Pancreas (tissue), 10 donors: ENCODE results near the gene PCGF3. TPM values are rescaled to one million over a fixed set of nuclear protein-coding genes. Genes with fewer than 3 reads are reported as not detected.
"Not testable (repeated sequence)": the region's sequence is repeated elsewhere in the genome, so short reads cannot be mapped to it uniquely, and the experiment has no call there.

Source experiments
- ATAC-seq, 4 donors: fragments of 200-7000 bp; cut with Tn5 transposase; one replicate each; pipeline versions ENCODE4 v1.8.0 to v1.9.1; 2020; ENCODE audit warnings: mild to moderate bottlenecking in 4 of 4, moderate library complexity in 4 of 4
- DNase-seq, 6 donors: peaks; one replicate each; pipeline ENCODE4 v3.0.0-alpha.2; 2020
- FAIRE-seq: peaks from 2 replicates; lab custom pipeline; 2012; peaks lifted over from hg19 to GRCh38; lab: Jason Lieb, UNC
- H3K27ac ChIP-seq, 4 donors: fragments of 200-600 bp; sonication (generic); 1 replicate in 3 of 4; 2 replicates in 1 of 4; pipeline versions ENCODE4 v1.5.0 to v1.8.0; 2020
- H3K27me3 ChIP-seq, 4 donors: fragments of 200-600 bp; one replicate each; pipeline ENCODE4 v1.8.0; 2021
- H3K36me3 ChIP-seq, 3 donors: fragments of 200-600 bp; sonication (generic) in 1 of 3; one replicate each; pipeline versions ENCODE4 v1.5.0 to v1.8.0; 2020 to 2021
- H3K4me1 ChIP-seq, 3 donors: fragments of 200-600 bp; one replicate each; pipeline ENCODE4 v1.8.0; 2021
- H3K4me3 ChIP-seq, 4 donors: fragments of 200-600 bp; sonication (generic) in 2 of 4; one replicate each; pipeline versions ENCODE4 v1.5.0 to v1.8.0; 2020 to 2021
- H3K9me3 ChIP-seq, 4 donors: fragments of 200-600 bp; one replicate each; pipeline ENCODE4 v1.8.0; 2021
- CTCF ChIP-seq, 4 donors: fragments of 200-600 bp; sonication (generic) in 3 of 4; IDR thresholded peaks; one replicate each; pipeline versions ENCODE4 v1.5.0 to v1.8.0; 2021; ENCODE audit warnings: antibody characterized with exemption in 4 of 4
- WGBS, 2 donors: extraction: QIAGEN DNeasy Blood & Tissue Kit; methylation state at CpG; one replicate each; pipeline ENCODE4 v1.1.7; 2013; 5-methylcytosine and 5-hydroxymethylcytosine counted together
- intact Hi-C, 3 donors: fragments of 100-400 bp; cut with DNase I; formaldehyde crosslinking; loops; one replicate each; pipeline versions ENCODE4 v1.11.1 to v1.14.2; 2022
- polyA plus RNA-seq, 2 donors: library from polyadenylated mRNA; stranded (reverse); fragments of 200-250 nt; gene quantifications; one replicate each; pipeline ENCODE4 v1.2.3, GENCODE V29; 2013
- total RNA-seq, 6 donors: library from RNA; stranded (reverse); fragmentation: NEBNext Ultra II Directional in 4 of 6; extraction: Animal tissue kit (Norgen Biotek cat#: 25700) in 4 of 6; gene quantifications; one replicate each; pipeline versions ENCODE4 v1.2.1 to v1.2.4, GENCODE V29; 2021 to 2023
- donor health status: healthy with polysubstance abuse.
- donor health status: DM: no; HTN: no; CAD: no; lungs with moderate emphysema.
- donor health status: DM: no; HTN: no; CAD: no.
- donor health status: control.
- donor health status: control.
- donor health status: Bipolar disorder and iron deficiency.
- donor health status: DM: yes; HTN: yes; CAD: no.
- donor health status: DM: no; HTN: no; CAD: no.
- donor health status: DM: no; HTN: no; CAD: no.
- donor health status: DM: yes; HTN: yes; CAD: no.

Gene PCGF3
- total and polyA plus RNA-seq, 8 donors, result 12.3 to 66.8 (median 17.7) TPM

- WGBS, 2 donors, result 48 to 55% methylated on average over 24 to 26 of the region's 26 CpGs
- DNase-seq (peak in 4 of 6 donors; percentile 42 to 77 (median 62)), ATAC-seq (peak; percentile 10 to 64 (median 44)), FAIRE-seq (no peak)
- H3K9me3 ChIP-seq, result no peaks in the 10 kb centered on the region
- peaks cover 0 to 10% (median 0%) of the 10 kb centered on the region in 3 donors for H3K4me1 ChIP-seq
- H3K27me3 ChIP-seq, result no peaks in the 10 kb centered on the region
- intact Hi-C loops, result no loop called here
- H3K36me3 ChIP-seq, result no peaks in the 10 kb centered on the region
- H3K27ac ChIP-seq, result peak overlapping the region; percentile 68 to 82 (median 74)
- H3K4me3 ChIP-seq, result peak overlapping the region; percentile 1 to 44 (median 30)
- no peak for TF ChIP-seq CTCF (IDR thresholded peaks at IDR 0.05)
These were observed 17.4 kb upstream of the PCGF3 start for GRCh38 chr4:687971-688853.

- Histone ChIP-seq H3K27me3 (no peaks in the 10 kb centered on the region), H3K36me3 (no peaks in the 10 kb centered on the region), H3K4me3 (peak within 1 kb of the TSS; percentile 1 to 44 (median 30)), H3K9me3 (no peaks in the 10 kb centered on the region), H3K27ac (peak within 1 kb of the TSS; percentile 68 to 82 (median 74)), H3K4me1 (peaks cover 0 to 10% (median 0%) of the 10 kb centered on the region in 3 donors)
- intact Hi-C loops, result no loop called here
- FAIRE-seq (no peak), DNase-seq (peak in 4 of 6 donors; percentile 36 to 64 (median 44)), ATAC-seq (peak; percentile 5 to 35 (median 21))
- WGBS, 2 donors, result 21 to 27% methylated on average over 43 to 59 of the region's 59 CpGs
- no peak for TF ChIP-seq CTCF (IDR thresholded peaks at IDR 0.05)
These were observed 16.6 kb upstream of the PCGF3 start, which contains the start of gene SLC49A3 for GRCh38 chr4:688854-689681. Gene SLC49A3 (minus strand): TSS chr4:689151. CDS start chr4:689127, 24 bp downstream.

- Histone ChIP-seq H3K27ac (peak overlapping the region; percentile 68 to 82 (median 74)), H3K4me1 (peaks cover 0 to 10% (median 0%) of the 10 kb centered on the region in 3 donors), H3K4me3 (peak overlapping the region in 1 of 4 donors; percentile 44), H3K27me3 (no peaks in the 10 kb centered on the region), H3K36me3 (no peaks in the 10 kb centered on the region), H3K9me3 (no peaks in the 10 kb centered on the region)
- TF ChIP-seq CTCF (IDR thresholded peaks at IDR 0.05), result no peak
- DNase-seq (peak in 1 of 6 donors; percentile 36), ATAC-seq (no peak), FAIRE-seq (no peak)
- WGBS, 2 donors, result 79 to 88% methylated on average over 8 of the region's 8 CpGs
- intact Hi-C loops, result no loop called here
These were observed 15.9 kb upstream of the PCGF3 start for GRCh38 chr4:689723-690122.

- TF ChIP-seq CTCF (IDR thresholded peaks at IDR 0.05), result no peak
- peaks cover 0 to 3% (median 0%) of the 10 kb centered on the region in 3 donors for H3K4me1 ChIP-seq
- no peak for ATAC-seq
- H3K27ac ChIP-seq, result no peak overlapping the region
- H3K9me3 ChIP-seq, result no peaks in the 10 kb centered on the region
- peak in 1 of 6 donors; percentile 38 for DNase-seq
- intact Hi-C loops, result no loop called here
- no peak overlapping the region for H3K4me3 ChIP-seq
- no peaks in the 10 kb centered on the region for H3K36me3 ChIP-seq
- H3K27me3 ChIP-seq, result no peaks in the 10 kb centered on the region
- 63 to 71% methylated on average over 32 of the region's 32 CpGs for WGBS, 2 donors
- no peak for FAIRE-seq
These were observed 12.7 kb upstream of the PCGF3 start for GRCh38 chr4:692771-693554.

GRCh38 chr4:694341-694940 lies 11.2 kb upstream of the PCGF3 start:
- ATAC-seq, H3K9me3 ChIP-seq, H3K36me3 ChIP-seq, FAIRE-seq, H3K4me3 ChIP-seq, intact Hi-C loops, H3K4me1 ChIP-seq, H3K27ac ChIP-seq, H3K27me3 ChIP-seq: not testable (repeated sequence)
- DNase-seq, result peak in 1 of 6 donors; percentile 3
- WGBS, 2 donors, result 72 to 82% methylated on average over 12 of the region's 12 CpGs
